Right atrium auricular region (tissue), 2 donors: ENCODE results near the gene TIMM13. TPM values are rescaled to one million over a fixed set of nuclear protein-coding genes. Genes with fewer than 3 reads are reported as not detected.

Source experiments
- DNase-seq: peaks from one replicate; pipeline ENCODE4 v3.0.0-alpha.2; 2019; ENCODE audit warnings: low spot score
- H3K27ac ChIP-seq, 2 donors: fragments of 200-600 bp; sonication (generic); 1 replicate in 1 of 2; 2 replicates in 1 of 2; pipeline ENCODE4 v1.5.1; 2016 to 2019
- H3K27me3 ChIP-seq, 2 donors: fragments of 200-600 bp; sonication (generic); one replicate each; pipeline versions ENCODE4 v1.5.1 to v1.6.0; 2017 to 2019
- H3K36me3 ChIP-seq: fragments of 200-600 bp; sonication (generic); one replicate; pipeline ENCODE4 v1.5.1; 2016
- H3K4me1 ChIP-seq, 2 donors: fragments of 200-600 bp; sonication (generic); one replicate each; pipeline versions ENCODE4 v1.5.1 to v1.6.0; 2017 to 2019
- H3K4me3 ChIP-seq, 2 donors: fragments of 200-600 bp; sonication (generic); 1 replicate in 1 of 2; 2 replicates in 1 of 2; pipeline ENCODE4 v1.5.1; 2017 to 2019; ENCODE audit warnings: mild to moderate bottlenecking in 1 of 2, moderate library complexity in 1 of 2
- H3K9me3 ChIP-seq, 2 donors: fragments of 200-600 bp; sonication (generic); one replicate each; pipeline ENCODE4 v1.5.1; 2019
- CTCF ChIP-seq, 2 donors: fragments of 200-600 bp; sonication (generic); IDR thresholded peaks; one replicate each; pipeline ENCODE4 v1.5.1; 2019; ENCODE audit warnings: antibody characterized with exemption in 2 of 2
- total RNA-seq, 2 donors: library from RNA; depleted of rRNA; stranded (reverse); fragments of >200 nt; gene quantifications; one replicate each; pipeline ENCODE4 v1.1.0, GENCODE V29; 2016

Gene TIMM13
- total RNA-seq, 2 donors from 2014 or later = 37.1 to 37.2 TPM

DNA sequence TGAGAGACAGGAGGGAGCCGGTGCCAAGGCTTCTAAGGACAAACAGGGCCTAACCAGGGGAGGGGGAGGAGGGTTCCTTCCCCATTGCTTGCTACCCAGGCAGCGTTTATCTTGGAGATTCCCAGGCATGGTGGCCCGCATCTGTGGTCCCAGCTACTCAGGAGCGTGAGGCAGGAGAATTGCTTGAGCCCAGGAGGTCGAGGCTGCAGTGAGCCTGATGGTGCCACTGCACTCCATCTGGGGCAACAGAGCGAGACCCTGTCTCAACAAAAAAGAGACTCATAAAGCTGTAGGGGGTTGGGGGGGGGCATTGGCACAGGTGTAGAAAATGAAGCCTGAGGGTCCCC is 11.4 kb downstream of the TIMM13 start:
- TF ChIP-seq CTCF (IDR thresholded peaks at IDR 0.05) = no peak
- Histone ChIP-seq H3K27me3 (no peaks in the 10 kb centered on the region), H3K27ac (no peak overlapping the region), H3K36me3 (peaks cover 3% of the 10 kb centered on the region), H3K4me1 (no peaks in the 10 kb centered on the region), H3K4me3 (no peak overlapping the region), H3K9me3 (no peaks in the 10 kb centered on the region)
- DNase-seq = no peak

GRCh38 chr19:2415281-2415972 is 12.0 kb downstream of the TIMM13 start:
- H3K27ac ChIP-seq = no peak overlapping the region
- no peak for DNase-seq

GRCh38 chr19:2413629-2414028 is 13.8 kb downstream of the TIMM13 start:
- no peak overlapping the region for H3K4me3 ChIP-seq
- H3K36me3 ChIP-seq = peaks cover 3% of the 10 kb centered on the region
- no peak for TF ChIP-seq CTCF (IDR thresholded peaks at IDR 0.05)
- no peaks in the 10 kb centered on the region for H3K4me1 ChIP-seq
- no peaks in the 10 kb centered on the region for H3K9me3 ChIP-seq
- no peak overlapping the region for H3K27ac ChIP-seq
- H3K27me3 ChIP-seq = no peaks in the 10 kb centered on the region
- no peak for DNase-seq

More at GRCh38 chr19:2415281-2415972, 12.0 kb downstream of the TIMM13 start:
- TF ChIP-seq CTCF (IDR thresholded peaks at IDR 0.05) = no peak
- Histone ChIP-seq H3K27me3 (no peaks in the 10 kb centered on the region), H3K4me1 (no peaks in the 10 kb centered on the region), H3K9me3 (no peaks in the 10 kb centered on the region), H3K36me3 (peaks cover 3% of the 10 kb centered on the region), H3K4me3 (no peak overlapping the region)

DNA sequence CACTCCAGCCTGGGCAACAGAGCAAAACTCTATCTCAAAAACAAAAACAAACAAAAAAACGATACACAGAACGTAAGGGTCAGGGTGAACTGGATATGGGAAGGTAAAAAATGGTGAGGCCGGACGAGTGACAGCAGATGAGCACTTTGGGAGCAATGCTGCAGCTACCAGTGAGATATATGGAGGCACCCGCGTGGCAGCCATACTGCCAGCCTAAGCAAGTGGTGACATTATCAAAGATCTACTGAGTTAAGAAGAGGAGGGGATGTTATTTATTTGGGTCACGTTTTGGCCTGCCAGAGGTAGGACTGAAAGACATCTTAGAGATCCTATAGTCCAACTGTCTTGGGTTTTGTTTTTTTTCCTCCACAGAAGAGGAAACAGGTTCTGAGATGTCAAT is 14.2 kb downstream of the TIMM13 start:
- Histone ChIP-seq H3K4me1 (no peaks in the 10 kb centered on the region), H3K27me3 (no peaks in the 10 kb centered on the region), H3K4me3 (no peak overlapping the region), H3K27ac (no peak overlapping the region), H3K9me3 (no peaks in the 10 kb centered on the region), H3K36me3 (peaks cover 3% of the 10 kb centered on the region)
- TF ChIP-seq CTCF (IDR thresholded peaks at IDR 0.05) = no peak
- DNase-seq = no peak

DNA sequence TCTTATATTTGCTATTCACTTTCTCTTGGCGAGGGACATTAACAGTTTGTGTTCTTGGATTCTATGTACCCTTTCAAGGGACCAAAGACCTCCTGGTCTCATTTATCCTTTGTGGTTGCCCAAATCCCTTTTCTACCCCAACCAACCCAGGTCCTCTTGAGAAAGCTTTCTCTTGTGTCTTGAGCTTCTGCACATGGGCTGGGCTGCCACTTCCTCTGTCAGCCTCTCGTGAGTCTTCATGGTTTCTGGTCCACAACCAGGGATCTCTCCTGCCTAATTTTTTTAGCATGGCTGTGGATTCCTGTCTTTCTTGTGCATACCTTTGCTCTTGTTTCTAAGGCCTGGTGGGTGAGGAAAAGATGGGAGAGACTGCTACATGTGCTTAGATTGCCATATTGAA is 14.9 kb downstream of the TIMM13 start:
- H3K9me3 ChIP-seq = no peaks in the 10 kb centered on the region
- TF ChIP-seq CTCF (IDR thresholded peaks at IDR 0.05) = no peak

GRCh38 chr19:2411709-2412108 is 15.7 kb downstream of the TIMM13 start:
- H3K36me3 ChIP-seq = no peaks in the 10 kb centered on the region
- no peak overlapping the region for H3K27ac ChIP-seq
- no peaks in the 10 kb centered on the region for H3K27me3 ChIP-seq
- H3K9me3 ChIP-seq = no peaks in the 10 kb centered on the region
- no peak for DNase-seq
- no peaks in the 10 kb centered on the region for H3K4me1 ChIP-seq
- no peak overlapping the region for H3K4me3 ChIP-seq
- TF ChIP-seq CTCF (IDR thresholded peaks at IDR 0.05) = no peak

More for the DNA sequence above, 14.9 kb downstream of the TIMM13 start:
- Histone ChIP-seq H3K27ac (no peak overlapping the region), H3K27me3 (no peaks in the 10 kb centered on the region), H3K4me1 (no peaks in the 10 kb centered on the region), H3K36me3 (peaks cover under 1% of the 10 kb centered on the region), H3K4me3 (no peak overlapping the region)
- no peak for DNase-seq
